Activated naive CD8-positive, alpha-beta T cell (primary cell): ENCODE measurements around the gene ANKRD6.

Experiments used
- H3K27ac Mint-ChIP-seq: one replicate; pipeline ENCODE4 v1.8.0; 2021; ENCODE audit warnings: mixed read lengths
- H3K27me3 Mint-ChIP-seq: one replicate; pipeline ENCODE4 v1.8.0; 2021; ENCODE audit warnings: mixed read lengths
- H3K36me3 Mint-ChIP-seq: one replicate; pipeline ENCODE4 v1.8.0; 2021; ENCODE audit warnings: mixed read lengths
- H3K4me1 Mint-ChIP-seq: one replicate; pipeline ENCODE4 v1.8.0; 2021; ENCODE audit warnings: low read depth, mixed read lengths
- H3K4me3 Mint-ChIP-seq: one replicate; pipeline ENCODE4 v1.8.0; 2021; ENCODE audit warnings: mild to moderate bottlenecking, mixed read lengths
- H3K9me3 Mint-ChIP-seq: one replicate; pipeline ENCODE4 v1.8.0; 2021; ENCODE audit warnings: low read depth, mixed read lengths

The ANKRD6 gene

DNA sequence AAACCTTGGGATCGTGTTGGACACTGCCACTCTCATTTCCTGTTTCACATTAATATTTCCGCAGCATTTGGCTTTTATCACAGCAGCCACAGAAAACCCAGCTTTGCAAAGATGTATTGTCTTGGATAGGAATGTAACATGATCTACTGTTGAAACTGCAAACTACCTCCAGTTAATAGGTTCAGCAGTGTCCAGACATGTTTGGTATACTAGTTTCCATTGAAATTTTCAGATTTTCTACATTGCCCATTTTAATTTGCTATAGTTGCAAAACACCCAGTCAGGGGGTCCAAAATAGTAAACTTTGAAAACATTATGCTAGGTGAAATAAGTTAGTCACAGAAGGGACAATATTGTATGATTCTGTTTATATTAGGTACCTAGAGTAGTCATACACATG, 3.3 kb downstream of the ANKRD6 start:
- Mint-ChIP-seq H3K27ac (no peak overlapping the region), H3K9me3 (no peaks in the 10 kb centered on the region), H3K4me3 (no peak overlapping the region), H3K36me3 (no peaks in the 10 kb centered on the region), H3K27me3 (no peaks in the 10 kb centered on the region), H3K4me1 (peaks cover 22% of the 10 kb centered on the region)

DNA sequence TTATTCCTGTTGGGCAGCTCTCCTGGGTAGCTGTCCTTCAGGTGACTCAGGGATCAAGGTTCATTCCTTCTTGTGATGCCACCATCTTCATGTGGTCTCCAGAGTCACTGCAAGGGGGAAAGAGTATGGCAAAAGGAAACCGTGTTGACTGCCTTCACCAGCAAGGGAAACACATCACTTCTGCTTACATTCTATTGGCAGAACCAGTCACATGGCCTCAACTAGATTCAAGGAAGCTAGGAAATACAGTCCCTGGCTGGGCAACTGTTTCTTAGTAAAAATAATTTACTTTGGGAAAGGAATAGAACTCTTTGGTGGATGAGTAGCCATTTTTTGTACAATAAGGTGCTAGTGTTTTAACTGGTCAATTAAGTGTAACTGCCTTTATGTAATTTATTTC, 5.3 kb downstream of the ANKRD6 start:
- H3K4me1 Mint-ChIP-seq = peaks cover 12% of the 10 kb centered on the region
- H3K27ac Mint-ChIP-seq = no peak overlapping the region
- H3K9me3 Mint-ChIP-seq = no peaks in the 10 kb centered on the region
- no peaks in the 10 kb centered on the region for H3K27me3 Mint-ChIP-seq
- no peak overlapping the region for H3K4me3 Mint-ChIP-seq
- H3K36me3 Mint-ChIP-seq = no peaks in the 10 kb centered on the region

DNA sequence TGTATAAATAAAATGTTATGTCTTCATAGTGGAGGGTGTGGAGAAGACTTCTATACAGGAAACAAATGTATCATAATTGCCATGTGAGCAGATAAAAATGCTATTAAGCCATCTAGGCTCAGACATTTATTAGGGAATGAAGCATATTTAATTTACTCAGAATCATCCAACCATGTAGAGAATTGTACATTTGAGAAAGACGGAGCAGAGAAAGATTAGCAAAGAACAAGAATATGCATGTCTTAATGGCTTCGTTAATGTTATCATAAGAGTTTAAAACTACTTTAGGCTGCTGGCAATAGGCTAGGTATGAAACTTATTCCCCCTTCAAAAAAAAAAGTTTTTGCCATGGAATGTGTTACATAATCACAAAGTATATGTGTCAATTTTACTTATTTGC, 6.1 kb downstream of the ANKRD6 start:
- H3K27ac Mint-ChIP-seq = no peak overlapping the region
- no peak overlapping the region for H3K4me3 Mint-ChIP-seq
- H3K9me3 Mint-ChIP-seq = no peaks in the 10 kb centered on the region
- H3K4me1 Mint-ChIP-seq = peaks cover 9% of the 10 kb centered on the region
- no peaks in the 10 kb centered on the region for H3K27me3 Mint-ChIP-seq
- no peaks in the 10 kb centered on the region for H3K36me3 Mint-ChIP-seq

DNA sequence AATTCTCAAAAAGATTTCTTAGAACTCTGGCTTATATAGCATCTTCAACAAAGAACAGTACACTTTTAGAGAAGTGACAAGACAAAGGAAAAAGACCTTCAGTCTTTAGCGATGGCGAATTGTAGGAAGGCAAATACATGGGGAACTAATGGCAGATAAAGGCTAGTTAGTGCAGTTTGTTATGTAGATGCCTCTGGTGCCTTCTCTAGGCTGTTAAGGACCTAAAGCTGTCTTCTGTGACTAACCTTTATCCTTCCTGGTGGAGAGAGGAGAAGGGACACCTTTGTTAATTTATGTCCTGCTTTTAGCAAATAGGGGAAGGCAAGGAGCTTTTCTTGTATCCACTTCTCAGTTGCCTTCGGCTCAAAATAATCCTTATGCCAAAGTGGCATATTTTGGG, 7.2 kb downstream of the ANKRD6 start:
- no peaks in the 10 kb centered on the region for H3K9me3 Mint-ChIP-seq
- no peaks in the 10 kb centered on the region for H3K27me3 Mint-ChIP-seq
- H3K4me1 Mint-ChIP-seq = peaks cover 3% of the 10 kb centered on the region
- no peak overlapping the region for H3K4me3 Mint-ChIP-seq
- H3K27ac Mint-ChIP-seq = no peak overlapping the region
- H3K36me3 Mint-ChIP-seq = no peaks in the 10 kb centered on the region

DNA sequence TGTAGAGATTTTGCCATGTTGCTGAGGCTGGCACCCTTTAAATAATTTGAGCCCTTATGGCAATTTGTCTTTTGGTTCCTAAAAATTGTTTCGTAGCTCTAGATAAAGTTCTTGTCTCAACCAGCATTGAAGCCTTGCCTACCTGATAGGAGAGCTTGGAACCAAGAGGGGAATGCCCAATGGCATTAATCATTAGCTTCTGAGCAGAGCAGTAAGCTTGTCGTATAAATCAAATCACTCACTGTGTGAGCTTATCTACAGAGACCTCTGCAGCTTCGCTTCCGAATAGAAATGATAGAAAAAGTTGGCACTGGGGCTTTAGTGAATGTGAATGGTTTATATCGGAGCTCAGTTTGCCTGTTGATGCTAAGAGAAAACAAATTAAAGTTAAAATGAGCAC, 10.7 kb downstream of the ANKRD6 start:
- Mint-ChIP-seq H3K9me3 (no peaks in the 10 kb centered on the region), H3K4me3 (no peak overlapping the region), H3K27me3 (no peaks in the 10 kb centered on the region), H3K4me1 (no peaks in the 10 kb centered on the region), H3K27ac (no peak overlapping the region), H3K36me3 (peaks cover 2% of the 10 kb centered on the region)

DNA sequence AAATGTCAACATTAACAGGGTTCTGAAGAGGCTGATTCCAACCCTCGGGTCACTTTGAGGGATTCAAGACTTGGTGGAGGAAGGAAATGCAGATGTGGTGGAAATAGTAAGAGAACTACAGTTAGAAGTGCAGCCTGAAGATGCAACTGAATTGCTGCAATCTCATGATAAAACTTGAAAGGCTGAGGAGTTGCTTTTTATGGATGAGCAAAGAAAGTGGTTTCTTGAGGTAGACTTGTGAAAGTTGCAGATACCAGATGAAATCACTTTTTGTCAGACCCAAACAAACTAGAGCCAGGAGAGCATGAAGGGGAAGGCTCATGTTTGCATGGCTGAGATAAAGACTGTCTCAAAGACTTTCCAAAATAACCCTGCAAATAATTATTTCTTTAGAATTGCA, 16.2 kb downstream of the ANKRD6 start:
- H3K4me1 Mint-ChIP-seq = no peaks in the 10 kb centered on the region
- H3K4me3 Mint-ChIP-seq = no peak overlapping the region
- no peak overlapping the region for H3K27ac Mint-ChIP-seq
- H3K9me3 Mint-ChIP-seq = no peaks in the 10 kb centered on the region
- H3K27me3 Mint-ChIP-seq = no peaks in the 10 kb centered on the region
- H3K36me3 Mint-ChIP-seq = peaks cover 4% of the 10 kb centered on the region

DNA sequence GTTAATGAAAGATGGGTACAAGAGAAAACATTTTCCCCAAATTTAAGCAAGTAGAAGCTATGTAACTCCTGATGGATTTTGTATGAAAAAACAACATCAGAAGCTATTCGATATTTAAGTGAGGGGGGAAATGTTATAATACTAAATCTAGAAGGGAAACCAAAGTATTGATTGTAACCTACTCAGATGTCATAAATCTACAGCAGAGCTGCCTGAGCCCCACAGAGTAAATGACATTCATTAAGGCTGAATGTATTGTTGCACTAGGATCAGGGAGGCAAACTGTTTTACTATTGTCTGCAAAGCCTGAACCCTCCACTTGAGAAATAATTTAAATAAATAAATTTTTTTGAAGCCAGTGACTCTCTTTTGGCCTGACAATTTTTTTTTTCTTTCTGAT, 19.3 kb downstream of the ANKRD6 start:
- Mint-ChIP-seq H3K9me3 (no peaks in the 10 kb centered on the region), H3K4me1 (no peaks in the 10 kb centered on the region), H3K36me3 (peaks cover 5% of the 10 kb centered on the region), H3K4me3 (no peak overlapping the region), H3K27ac (no peak overlapping the region), H3K27me3 (no peaks in the 10 kb centered on the region)

DNA sequence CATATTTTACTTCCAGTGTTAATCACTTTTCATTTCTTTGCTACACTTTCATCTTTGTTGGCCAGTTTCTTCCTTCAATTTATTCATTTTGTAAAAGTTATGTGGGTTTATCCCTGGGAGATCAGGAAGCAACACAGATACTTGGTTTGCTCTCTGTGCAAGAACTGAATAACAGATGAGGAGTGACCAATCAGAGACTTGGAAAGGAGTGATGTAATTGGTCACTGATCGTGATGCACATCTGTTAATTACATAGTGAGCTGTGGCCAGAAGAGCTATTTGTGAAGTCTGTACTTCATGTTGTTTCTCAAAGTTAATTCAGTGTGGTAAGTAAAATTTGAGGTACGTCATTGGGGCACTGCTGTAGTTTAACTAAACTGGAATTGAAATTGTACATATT, 21.3 kb downstream of the ANKRD6 start:
- Mint-ChIP-seq H3K27ac (no peak overlapping the region), H3K4me1 (no peaks in the 10 kb centered on the region), H3K27me3 (no peaks in the 10 kb centered on the region), H3K4me3 (no peak overlapping the region), H3K36me3 (peaks cover 4% of the 10 kb centered on the region), H3K9me3 (no peaks in the 10 kb centered on the region)

DNA sequence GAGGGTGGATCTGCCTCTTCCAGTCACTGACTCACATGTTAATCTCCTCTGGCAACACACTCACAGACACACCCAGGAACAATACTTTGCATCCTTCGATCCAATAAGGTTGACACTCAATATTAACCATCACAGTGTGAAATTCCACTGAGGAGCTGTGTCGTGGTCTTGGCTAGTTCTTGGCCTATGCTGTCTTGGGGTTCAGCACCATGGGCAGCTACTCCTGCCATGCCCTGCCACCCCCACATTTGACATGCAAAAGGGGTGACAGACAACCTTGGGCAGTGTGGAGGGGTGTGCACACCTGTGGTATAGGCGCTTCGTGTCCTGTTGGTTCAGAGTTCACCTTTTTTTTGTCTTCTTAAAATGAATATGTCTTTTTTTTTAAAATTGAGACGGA, 25.8 kb downstream of the ANKRD6 start:
- no peak overlapping the region for H3K27ac Mint-ChIP-seq
- no peaks in the 10 kb centered on the region for H3K27me3 Mint-ChIP-seq
- no peaks in the 10 kb centered on the region for H3K9me3 Mint-ChIP-seq
- H3K4me3 Mint-ChIP-seq = no peak overlapping the region
- no peaks in the 10 kb centered on the region for H3K4me1 Mint-ChIP-seq
- H3K36me3 Mint-ChIP-seq = peaks cover 4% of the 10 kb centered on the region

DNA sequence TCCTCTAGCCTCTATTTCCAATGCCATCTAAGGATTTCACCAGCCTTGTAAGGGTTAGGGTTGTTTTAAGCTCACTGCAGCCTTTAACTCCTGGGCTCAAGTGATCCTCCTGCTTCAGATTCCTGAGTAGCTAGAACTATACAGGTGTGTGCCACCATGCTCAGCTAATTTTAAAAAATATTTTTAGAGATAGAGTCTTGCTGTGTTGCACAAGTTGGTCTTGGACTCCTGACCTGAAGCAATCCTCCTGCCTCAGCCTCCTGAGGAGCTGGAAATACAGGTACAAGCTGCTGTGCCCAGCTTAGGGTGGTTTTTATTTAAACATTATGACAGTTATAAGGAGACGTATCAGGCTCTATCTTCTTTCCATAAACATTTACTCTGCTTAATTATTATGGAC, 26.5 kb downstream of the ANKRD6 start:
- Mint-ChIP-seq H3K27ac (no peak overlapping the region), H3K9me3 (no peaks in the 10 kb centered on the region), H3K36me3 (no peaks in the 10 kb centered on the region), H3K4me1 (no peaks in the 10 kb centered on the region), H3K27me3 (no peaks in the 10 kb centered on the region), H3K4me3 (no peak overlapping the region)

DNA sequence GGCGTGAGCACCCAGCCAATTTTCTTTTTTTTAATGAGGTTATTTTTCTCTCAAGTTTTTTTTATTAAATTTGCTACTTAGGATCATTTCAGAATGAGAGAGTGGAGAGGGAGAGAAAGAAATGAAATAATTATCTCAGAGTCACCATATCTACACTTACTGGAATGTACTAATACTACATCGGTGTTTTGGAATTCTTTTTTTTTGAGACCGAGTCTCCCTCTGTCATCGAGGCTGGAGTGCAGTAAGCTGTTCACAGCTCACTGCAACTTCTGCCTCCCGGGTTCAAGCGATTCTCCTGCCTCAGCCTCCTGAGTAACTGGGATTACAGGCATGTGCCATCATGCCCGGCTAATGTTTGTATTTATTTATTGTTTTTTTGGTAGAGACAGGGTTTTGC, 27.8 kb downstream of the ANKRD6 start:
- no peak overlapping the region for H3K4me3 Mint-ChIP-seq
- no peaks in the 10 kb centered on the region for H3K36me3 Mint-ChIP-seq
- no peak overlapping the region for H3K27ac Mint-ChIP-seq
- H3K4me1 Mint-ChIP-seq = peaks cover 1% of the 10 kb centered on the region
- H3K27me3 Mint-ChIP-seq = no peaks in the 10 kb centered on the region
- no peaks in the 10 kb centered on the region for H3K9me3 Mint-ChIP-seq

DNA sequence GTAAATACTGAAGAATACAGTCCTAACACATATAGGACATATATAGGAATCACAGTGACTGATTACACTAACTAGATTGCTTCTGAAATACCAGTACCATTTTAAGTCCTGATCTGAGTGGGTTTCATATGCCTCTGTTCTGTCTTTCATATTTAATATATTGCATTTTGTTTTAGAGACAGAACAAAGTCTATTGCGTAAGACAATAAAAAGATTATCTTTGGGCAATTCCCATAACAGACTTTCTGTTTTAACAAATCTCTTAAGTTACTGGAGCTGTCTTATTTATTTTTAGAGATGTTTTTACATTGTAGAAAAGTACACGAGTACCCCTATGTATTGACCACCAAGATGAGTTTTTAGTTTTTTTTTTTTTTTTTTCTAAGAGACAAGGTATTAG, 29.6 kb downstream of the ANKRD6 start:
- H3K27ac Mint-ChIP-seq = no peak overlapping the region
- H3K9me3 Mint-ChIP-seq = no peaks in the 10 kb centered on the region
- peaks cover 2% of the 10 kb centered on the region for H3K36me3 Mint-ChIP-seq
- H3K4me3 Mint-ChIP-seq = no peak overlapping the region
- H3K4me1 Mint-ChIP-seq = peaks cover 1% of the 10 kb centered on the region
- no peaks in the 10 kb centered on the region for H3K27me3 Mint-ChIP-seq

DNA sequence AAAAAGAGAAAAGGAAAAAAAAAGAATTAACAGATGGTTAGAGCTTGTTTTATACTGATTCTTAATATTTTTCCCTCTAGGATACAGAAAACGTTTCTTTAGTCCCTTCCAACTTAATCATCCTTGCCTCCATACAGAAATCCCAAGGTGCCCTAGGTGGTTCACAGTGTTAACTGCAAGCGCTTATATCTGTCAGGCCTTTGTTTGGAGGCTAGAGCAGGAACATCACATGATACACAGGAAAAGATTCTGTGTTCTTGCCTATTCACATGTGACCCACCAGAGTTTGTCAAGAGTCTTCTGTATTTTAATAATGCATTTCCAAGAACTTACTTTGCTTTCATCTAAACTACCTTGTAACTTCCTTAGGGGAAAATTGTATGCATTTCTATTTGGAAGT, 31.3 kb downstream of the ANKRD6 start:
- no peaks in the 10 kb centered on the region for H3K27me3 Mint-ChIP-seq
- H3K36me3 Mint-ChIP-seq = peaks cover 2% of the 10 kb centered on the region
- H3K27ac Mint-ChIP-seq = no peak overlapping the region
- H3K9me3 Mint-ChIP-seq = no peaks in the 10 kb centered on the region
- H3K4me1 Mint-ChIP-seq = peaks cover 1% of the 10 kb centered on the region
- H3K4me3 Mint-ChIP-seq = no peak overlapping the region

DNA sequence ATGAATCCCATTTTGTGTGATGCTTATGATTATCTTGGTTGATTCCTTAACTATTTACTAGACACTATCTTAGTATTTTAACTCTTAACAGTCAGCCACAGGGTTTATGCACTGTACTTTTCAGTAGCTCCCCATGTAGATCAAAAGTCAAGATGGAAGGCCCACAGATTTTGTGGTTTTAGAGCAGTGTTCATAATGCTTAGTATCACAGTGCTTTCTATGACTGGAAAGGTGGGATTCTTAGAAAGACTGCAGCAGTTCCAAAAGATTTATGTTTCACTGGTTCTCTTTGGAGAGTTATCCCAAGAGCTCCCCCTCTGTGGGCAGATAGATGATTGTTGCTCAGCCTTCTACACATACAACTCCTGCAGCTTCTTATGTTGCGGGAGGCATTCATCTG, 34.5 kb downstream of the ANKRD6 start:
- peaks cover 1% of the 10 kb centered on the region for H3K4me1 Mint-ChIP-seq
- H3K27ac Mint-ChIP-seq = no peak overlapping the region
- H3K27me3 Mint-ChIP-seq = no peaks in the 10 kb centered on the region
- no peak overlapping the region for H3K4me3 Mint-ChIP-seq
- no peaks in the 10 kb centered on the region for H3K9me3 Mint-ChIP-seq
- H3K36me3 Mint-ChIP-seq = peaks cover 2% of the 10 kb centered on the region

DNA sequence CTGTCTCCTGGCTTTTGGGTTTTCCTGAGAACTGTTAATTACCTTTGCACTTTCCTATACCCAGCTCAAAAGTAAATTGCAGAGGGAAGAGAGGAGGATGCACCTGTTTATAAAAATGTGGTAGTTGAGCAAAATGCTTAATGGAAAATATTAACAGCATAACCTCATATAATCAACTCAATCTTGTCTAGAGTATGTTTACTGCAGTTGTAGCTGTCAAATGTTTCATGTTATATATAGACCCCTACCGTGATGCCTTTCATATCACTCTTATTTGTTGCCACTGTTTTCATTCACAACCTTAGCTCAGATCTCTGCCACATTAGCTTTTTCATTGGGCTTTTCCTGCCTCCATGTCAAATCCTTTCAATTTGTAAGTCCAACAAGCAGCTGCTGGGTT, 36.0 kb downstream of the ANKRD6 start:
- H3K4me3 Mint-ChIP-seq = no peak overlapping the region
- H3K36me3 Mint-ChIP-seq = peaks cover 2% of the 10 kb centered on the region
- no peaks in the 10 kb centered on the region for H3K9me3 Mint-ChIP-seq
- H3K4me1 Mint-ChIP-seq = peaks cover 1% of the 10 kb centered on the region
- H3K27me3 Mint-ChIP-seq = no peaks in the 10 kb centered on the region
- no peak overlapping the region for H3K27ac Mint-ChIP-seq

DNA sequence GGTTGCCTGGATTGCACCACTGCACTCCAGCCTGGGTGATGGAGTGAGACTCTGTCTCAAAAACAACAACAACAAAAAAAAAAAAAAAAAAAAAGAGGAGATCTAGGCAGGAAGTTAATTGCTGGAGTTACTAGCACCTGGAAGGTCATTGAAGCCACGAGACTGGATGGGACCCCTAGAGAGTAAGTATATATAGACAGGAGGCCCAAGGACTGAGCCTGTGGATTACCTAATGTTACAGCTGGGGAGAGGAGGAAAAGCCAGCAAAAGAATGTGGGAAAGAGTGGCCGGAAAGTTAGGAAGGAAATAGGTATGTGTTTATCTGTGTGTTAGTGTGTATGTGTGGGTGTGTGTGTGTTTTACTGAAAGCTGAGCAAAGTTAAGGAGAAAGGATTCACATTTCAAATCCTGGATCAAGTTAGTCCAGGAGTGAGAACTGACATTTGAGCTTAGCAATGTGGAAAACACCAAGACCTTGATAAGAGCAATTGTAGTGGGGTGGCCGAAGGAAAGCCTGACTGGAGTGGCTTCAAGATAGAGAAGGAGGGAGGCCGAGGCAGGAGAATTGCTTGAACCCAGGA, 38.4 kb downstream of the ANKRD6 start:
- Mint-ChIP-seq H3K36me3 (peaks cover 2% of the 10 kb centered on the region), H3K9me3 (no peaks in the 10 kb centered on the region), H3K4me1 (peaks cover 18% of the 10 kb centered on the region), H3K27ac (no peak overlapping the region), H3K4me3 (no peak overlapping the region), H3K27me3 (no peaks in the 10 kb centered on the region)
